GM19463 (cell line): ENCODE results near the gene NOTCH1.

Source experiments
- ATAC-seq: cut with Tn5 transposase; IDR thresholded peaks from one replicate; pipeline ENCODE4 v1.9.1; 2021; ENCODE audit warnings: mild to moderate bottlenecking, moderate library complexity; ENCODE audit not compliant: unreplicated experiment

NOTCH1 gene

GRCh38 chr9:136545965-136546696 lies at the start of gene NOTCH1:
NOTCH1 (minus strand) TSS chr9:136546048; CDS start chr9:136545786, 262 bp downstream.
- ATAC-seq = peak; percentile 63

GRCh38 chr9:136594492-136594891 lies 48.6 kb upstream of the NOTCH1 start:
- ATAC-seq = no peak

GRCh38 chr9:136593581-136593980 lies 47.7 kb upstream of the NOTCH1 start:
- ATAC-seq = no peak

- no peak for ATAC-seq
Measured at GRCh38 chr9:136592666-136593065, 46.8 kb upstream of the NOTCH1 start.

- no peak for ATAC-seq
Measured at GRCh38 chr9:136590821-136591752, 45.2 kb upstream of the NOTCH1 start.

GRCh38 chr9:136589766-136590763 lies 44.2 kb upstream of the NOTCH1 start:
- no peak for ATAC-seq

- no peak for ATAC-seq
Measured at GRCh38 chr9:136588663-136589464, 43.0 kb upstream of the NOTCH1 start.

- ATAC-seq = no peak
Measured at GRCh38 chr9:136587944-136588662, 42.3 kb upstream of the NOTCH1 start.

GRCh38 chr9:136587145-136587943 lies 41.5 kb upstream of the NOTCH1 start:
- no peak for ATAC-seq

GRCh38 chr9:136586391-136586953 lies 40.6 kb upstream of the NOTCH1 start:
- no peak for ATAC-seq

GRCh38 chr9:136585531-136586120 lies 39.8 kb upstream of the NOTCH1 start:
- no peak for ATAC-seq

GRCh38 chr9:136584934-136585333 lies 39.1 kb upstream of the NOTCH1 start:
- ATAC-seq = no peak

GRCh38 chr9:136584401-136584932 lies 38.6 kb upstream of the NOTCH1 start:
- ATAC-seq = no peak

- ATAC-seq = no peak
Measured at GRCh38 chr9:136582977-136583735, 37.3 kb upstream of the NOTCH1 start.

GRCh38 chr9:136581614-136582447 lies 36.0 kb upstream of the NOTCH1 start:
- no peak for ATAC-seq
